Measurements from ENCODE around the gene CANX. TPM values are rescaled to one million over a fixed set of nuclear protein-coding genes. Genes with fewer than 3 reads are reported as not detected.

Gene CANX
- total and polyA plus RNA-seq, 2 of the 13 experiments (the other 11 are each of a cell fraction or from before 2014, with no cell fraction given) = 477 to 680 TPM

- TF ChIP-seq ZSCAN5A (CRISPR knock-in tag; IDR thresholded peaks at IDR 0.05; ENCODE audit: borderline replicate concordance) = no peak
- 0 out of 2 replicates have a peak, but pooled peaks have one; percentile 37 for TF ChIP-seq HBP1 (CRISPR knock-in tag; IDR thresholded peaks at IDR 0.05; ENCODE audit: low read depth)
- TF ChIP-seq CC2D1A (CRISPR knock-in tag; IDR thresholded peaks at IDR 0.05) = no peak
- TF ChIP-seq ZNF12 (CRISPR knock-in tag; IDR thresholded peaks at IDR 0.05) = 0 out of 2 replicates have a peak, but pooled peaks have one; percentile 21
- no peak for TF ChIP-seq PTBP1 (IDR thresholded peaks at IDR 0.05; ENCODE audit: low read depth, low read length, poor library complexity, severe bottlenecking)
- TF ChIP-seq ZBTB44 (CRISPR knock-in tag; IDR thresholded peaks at IDR 0.05) = no peak
- peak; percentile 55; the same call in 1 of the 2 replicates for TF ChIP-seq E2F2 (CRISPR knock-in tag; IDR thresholded peaks at IDR 0.05; ENCODE audit: borderline replicate concordance)
- no peak for TF ChIP-seq ZNF720 (CRISPR knock-in tag; IDR thresholded peaks at IDR 0.05)
- no peak for TF ChIP-seq MATR3 (CRISPR knock-in tag; IDR thresholded peaks at IDR 0.05)
- no peak for TF ChIP-seq ZNF775 (CRISPR knock-in tag; IDR thresholded peaks at IDR 0.05; ENCODE audit: borderline replicate concordance)
- TF ChIP-seq RAD51 (IDR thresholded peaks at IDR 0.05; ENCODE audit: borderline replicate concordance) = no peak
- TF ChIP-seq PITX1 (CRISPR knock-in tag; IDR thresholded peaks at IDR 0.05) = no peak
- TF ChIP-seq ZNF33B (CRISPR knock-in tag; IDR thresholded peaks at IDR 0.05) = no peak
- TF ChIP-seq NFYB (CRISPR knock-in tag; IDR thresholded peaks at IDR 0.05) = no peak
- no peak; the same call in 1 of the 2 replicates for TF ChIP-seq ZNF138 (CRISPR knock-in tag; IDR thresholded peaks at IDR 0.05; ENCODE audit: low read depth)
- no peak for TF ChIP-seq TBP (CRISPR knock-in tag; IDR thresholded peaks at IDR 0.05)
- no peak for TF ChIP-seq ZNF160 (CRISPR knock-in tag; IDR thresholded peaks at IDR 0.05)
- TF ChIP-seq HNRNPH1 (optimal IDR thresholded peaks at IDR 0.05; ENCODE audit: low read depth, low read length) = no peak
- peak; percentile 88 for TF ChIP-seq FOXC1 (CRISPR knock-in tag; IDR thresholded peaks at IDR 0.05; ENCODE audit: borderline replicate concordance)
- TF ChIP-seq KDM2A (CRISPR knock-in tag; IDR thresholded peaks at IDR 0.05; ENCODE audit: borderline replicate concordance, low read depth) = 0 out of 2 replicates have a peak, but pooled peaks have one; percentile 50
- TF ChIP-seq ZNF576 (CRISPR knock-in tag; IDR thresholded peaks at IDR 0.05) = no peak
- TF ChIP-seq SNAPC2 (CRISPR knock-in tag; IDR thresholded peaks at IDR 0.05) = no peak
- TF ChIP-seq TCF7L2 (IDR thresholded peaks at IDR 0.05; ENCODE audit: low read depth, low read length) = no peak
- TF ChIP-seq TMF1 (CRISPR knock-in tag; IDR thresholded peaks at IDR 0.05; ENCODE audit: low read depth) = peak; percentile 57; the same call in 1 of the 2 replicates
Observed at GRCh38 chr5:179698935-179699615, at the start of gene CANX (continued).

Measured in HepG2 (cell line).